GM18499 (cell line): Measurements from ENCODE around the gene TGFBR1.

Experiments
- ATAC-seq: cut with Tn5 transposase; IDR thresholded peaks from one replicate; pipeline ENCODE4 v1.9.1; 2021; ENCODE audit warnings: moderate number of reproducible peaks; ENCODE audit not compliant: insufficient read depth, unreplicated experiment

Gene TGFBR1

DNA sequence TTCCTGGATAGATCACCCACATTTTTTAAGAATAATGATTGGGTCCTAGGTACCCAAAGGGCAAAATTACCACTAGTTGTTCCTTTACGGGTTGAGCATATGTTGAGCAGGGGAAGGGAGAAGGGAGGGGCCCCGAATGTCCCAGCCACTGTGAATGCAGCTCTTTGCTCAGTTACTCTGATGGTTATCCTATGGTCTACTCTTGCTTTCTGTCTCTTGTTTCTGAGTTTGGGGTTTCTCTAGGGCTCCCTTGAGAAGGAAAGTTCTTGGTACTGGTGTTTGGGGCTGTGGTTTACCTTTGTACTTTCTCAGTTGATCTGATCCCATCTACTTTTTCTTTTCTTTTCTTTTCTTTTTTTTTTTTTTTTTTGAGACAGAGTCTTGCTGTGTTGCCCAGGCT lies 61.2 kb downstream of the TGFBR1 start:
- no peak for ATAC-seq

- no peak for ATAC-seq
Measured at GRCh38 chr9:99167119-99167518, 62.2 kb downstream of the TGFBR1 start.

DNA sequence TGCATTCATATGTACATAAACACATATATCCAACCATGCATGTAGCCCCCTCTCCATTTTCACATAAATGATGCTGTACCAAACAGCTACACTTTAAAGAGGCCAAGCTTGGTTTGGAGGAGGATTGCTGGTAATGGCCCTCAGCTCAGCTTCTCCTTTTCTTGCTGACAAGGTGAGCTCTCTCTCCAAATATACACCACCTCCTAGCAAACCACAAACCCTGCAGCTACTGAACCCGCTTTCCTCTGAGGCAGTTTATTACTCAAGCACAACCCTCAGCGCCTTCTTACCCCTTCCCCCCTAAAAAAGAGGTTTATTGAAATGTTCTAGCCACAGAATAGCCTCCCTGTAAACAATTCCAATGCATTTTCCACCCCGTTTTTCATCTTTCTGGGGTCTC lies 62.8 kb downstream of the TGFBR1 start:
- ATAC-seq = no peak

DNA sequence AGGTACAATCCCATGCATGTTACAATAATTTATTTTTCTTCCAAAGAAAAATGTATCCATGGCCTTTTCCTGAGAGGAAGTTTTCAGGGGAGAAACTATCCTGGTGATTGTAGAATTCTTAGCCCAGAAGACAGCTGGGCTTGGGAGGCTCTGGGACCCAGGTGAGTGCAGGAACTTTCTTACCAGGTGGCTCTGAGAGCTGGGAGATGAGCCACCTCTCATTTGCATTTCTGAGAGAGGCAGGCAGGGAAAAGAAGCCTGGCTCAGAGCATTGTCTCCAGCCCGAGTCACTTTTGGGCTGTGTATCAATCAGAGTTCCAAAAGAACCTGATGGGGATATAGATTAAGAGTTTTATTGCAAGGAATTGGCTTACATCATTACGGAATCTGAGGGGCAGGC lies 64.2 kb downstream of the TGFBR1 start:
- ATAC-seq = no peak

- no peak for ATAC-seq
Measured at GRCh38 chr9:99169982-99170761, 65.3 kb downstream of the TGFBR1 start.

GRCh38 chr9:99171225-99172123 lies 66.6 kb downstream of the TGFBR1 start:
- no peak for ATAC-seq

DNA sequence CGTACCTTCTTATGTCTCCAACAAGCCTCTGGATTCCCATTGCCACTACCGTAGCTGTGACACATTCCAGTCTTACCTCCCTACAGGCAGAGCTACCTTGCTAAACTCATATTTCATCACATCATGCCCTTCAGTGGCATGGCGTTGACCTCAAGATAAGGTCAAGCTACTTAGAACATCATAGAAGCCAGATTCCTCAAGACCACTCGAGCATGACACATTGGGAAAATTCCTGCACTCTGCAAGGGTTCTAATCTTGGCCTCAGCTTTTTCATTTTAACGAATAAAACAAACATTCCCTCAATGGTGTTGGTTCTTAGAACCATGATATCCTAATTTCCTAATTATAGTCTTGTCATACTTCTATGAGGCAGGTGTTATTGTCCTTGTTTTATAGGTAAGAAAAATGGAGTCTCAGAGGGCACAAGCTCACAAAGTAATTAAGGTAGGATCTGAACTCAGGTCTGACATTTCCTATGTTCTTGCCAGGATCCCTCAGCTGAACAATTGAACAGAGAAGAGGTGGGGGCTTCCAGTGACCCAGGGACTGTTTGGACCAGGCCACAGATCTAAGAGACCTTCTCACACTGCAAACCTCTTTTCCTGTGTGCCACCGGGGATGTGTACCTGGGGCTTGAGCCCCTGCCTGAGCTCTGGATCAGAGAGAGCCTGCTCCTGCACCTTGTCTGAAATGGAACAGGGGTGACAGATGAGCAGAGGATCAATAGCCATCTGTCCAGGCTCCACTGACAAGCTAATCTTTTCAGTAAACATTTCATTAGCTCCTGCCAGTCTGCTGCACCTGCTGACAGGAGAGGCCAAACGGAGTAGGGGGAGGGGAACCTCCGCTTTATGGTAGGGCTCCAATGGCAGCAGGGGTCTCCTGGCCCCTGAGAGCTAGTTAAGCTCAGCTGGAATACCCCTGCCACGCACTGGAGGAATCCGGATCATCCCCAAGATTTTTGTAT lies 67.5 kb downstream of the TGFBR1 start:
- ATAC-seq = no peak

DNA sequence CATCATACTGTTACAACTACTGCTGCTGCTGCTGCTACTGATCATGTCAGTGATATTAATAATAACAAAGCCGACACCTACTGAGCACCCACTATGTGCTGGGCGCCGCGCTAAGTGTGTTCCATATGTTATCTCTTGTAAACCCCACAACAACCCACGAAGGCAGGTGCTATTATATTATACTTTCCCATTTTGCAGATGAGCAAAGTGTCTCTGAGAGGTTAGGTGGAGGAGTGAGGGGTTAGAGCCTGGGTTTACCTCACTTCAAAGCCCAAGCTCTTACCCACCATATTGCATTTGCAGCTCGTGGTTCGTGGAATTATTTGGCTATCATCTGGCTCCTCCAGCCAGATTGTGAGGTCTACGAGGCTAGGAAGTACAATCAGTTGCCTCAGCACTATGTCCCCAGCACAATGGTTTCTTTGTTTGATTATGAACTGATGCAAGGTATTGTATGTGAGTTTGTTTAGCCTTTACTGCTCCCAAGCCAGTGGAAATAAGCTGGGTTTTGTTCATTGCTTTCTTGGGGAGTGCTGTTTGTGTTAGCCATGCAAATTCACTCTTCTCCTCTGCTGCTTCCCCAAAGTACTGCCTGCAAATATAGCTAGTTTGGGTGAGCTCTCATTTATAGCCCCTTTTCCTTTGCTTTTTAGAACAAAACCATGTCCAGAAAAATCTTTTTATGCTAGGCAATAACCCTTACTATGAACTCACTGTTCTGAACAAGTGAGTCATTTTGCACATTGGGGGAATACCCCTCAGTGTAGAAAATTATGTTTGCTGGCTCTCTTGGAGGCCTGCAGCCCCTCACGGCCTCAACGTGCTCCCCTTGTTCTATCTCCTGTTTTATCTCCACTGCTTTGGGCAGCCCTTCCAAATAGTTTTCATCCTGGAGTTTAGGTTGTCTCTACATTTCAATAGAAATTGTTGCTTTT lies 68.9 kb downstream of the TGFBR1 start:
- no peak for ATAC-seq

- ATAC-seq = no peak
Measured at GRCh38 chr9:99176527-99177013, 71.7 kb downstream of the TGFBR1 start.

GRCh38 chr9:99177576-99178366 lies 72.9 kb downstream of the TGFBR1 start:
- no peak for ATAC-seq

DNA sequence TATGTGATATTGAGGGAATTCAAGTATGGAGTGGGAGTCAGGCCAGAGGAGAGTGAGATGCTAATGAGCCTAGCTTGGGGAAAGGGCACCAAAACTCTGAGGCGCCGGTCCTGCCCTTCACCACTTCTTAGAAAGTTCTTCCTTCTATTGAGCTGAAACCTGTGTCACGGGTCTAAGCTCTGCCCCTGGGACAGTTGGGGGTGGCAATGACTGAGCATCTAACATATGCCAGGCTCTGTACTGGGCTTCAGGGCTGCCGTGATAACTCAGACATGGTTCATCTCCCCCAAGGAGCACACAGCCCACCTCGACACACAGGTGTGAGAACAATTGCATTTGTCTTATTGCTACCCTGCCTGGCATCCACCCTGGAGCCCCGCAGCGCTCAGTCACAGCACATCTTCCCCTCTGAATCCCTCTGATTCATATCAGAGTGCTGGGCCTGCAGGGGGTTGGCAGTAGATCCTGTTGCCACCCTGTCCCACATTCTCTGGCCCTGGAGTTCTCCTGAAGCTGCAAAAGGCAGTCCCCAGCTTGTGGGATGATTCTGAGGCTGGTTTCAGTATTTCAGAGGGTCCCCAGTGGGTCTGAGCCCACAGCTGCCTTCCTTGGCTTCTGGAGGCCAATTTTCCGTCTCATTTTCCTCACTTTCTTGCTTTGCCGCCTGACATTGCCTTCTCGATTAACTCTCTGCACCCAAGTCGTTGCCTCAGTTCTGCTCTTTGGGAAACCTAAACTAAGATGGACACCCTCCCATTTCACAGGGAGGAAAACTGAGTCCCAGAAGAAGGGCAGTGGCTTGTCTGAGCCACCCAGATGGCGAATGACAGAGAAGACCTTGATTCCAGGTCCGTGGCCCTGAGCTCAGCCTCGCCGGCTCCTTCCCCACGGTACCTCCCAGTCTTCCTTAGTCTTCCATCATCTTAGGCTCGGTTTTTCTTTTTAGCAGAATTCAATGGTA lies 74.3 kb downstream of the TGFBR1 start:
- ATAC-seq = no peak

DNA sequence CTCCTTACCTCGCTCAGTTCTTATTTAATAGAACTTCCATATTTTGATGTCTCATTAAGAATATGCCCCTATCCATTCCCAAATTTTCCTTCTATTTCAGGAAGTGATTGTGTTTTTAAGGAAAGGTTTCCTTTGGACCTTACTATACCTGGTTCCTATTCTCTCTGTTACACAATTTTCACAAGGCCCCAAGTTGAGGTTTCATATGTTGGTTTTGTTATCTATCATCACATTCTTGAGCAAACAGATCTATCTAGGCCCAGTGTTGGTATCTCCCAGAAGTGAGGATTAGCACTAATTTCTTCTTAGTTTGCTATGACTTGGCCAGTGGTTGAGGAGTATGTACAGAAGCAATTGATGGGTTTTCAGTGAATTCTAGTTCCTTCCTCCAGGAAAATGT lies 75.3 kb downstream of the TGFBR1 start:
- no peak for ATAC-seq

GRCh38 chr9:99180662-99181061 lies 75.7 kb downstream of the TGFBR1 start:
- no peak for ATAC-seq

GRCh38 chr9:99181206-99181605 lies 76.3 kb downstream of the TGFBR1 start:
- ATAC-seq = no peak

DNA sequence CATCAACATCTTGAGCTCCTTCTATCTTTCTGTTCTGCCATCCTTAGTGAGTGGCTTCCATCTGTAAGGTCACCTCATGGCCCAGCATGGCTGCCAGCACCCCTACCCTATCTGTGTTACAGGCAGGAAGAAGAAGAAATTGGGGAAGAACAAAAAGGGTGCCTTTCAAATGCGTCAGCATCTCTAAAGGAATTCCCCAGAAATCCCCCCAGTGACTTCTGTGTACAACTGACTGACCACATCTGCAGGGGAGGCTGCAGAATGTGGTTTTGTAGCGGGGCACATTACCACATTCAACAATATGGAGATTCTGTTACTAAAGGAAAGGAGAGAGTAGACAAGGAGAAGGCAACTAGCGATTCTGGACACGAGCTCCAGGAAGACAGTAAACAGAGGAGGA lies 76.7 kb downstream of the TGFBR1 start:
- ATAC-seq = no peak

DNA sequence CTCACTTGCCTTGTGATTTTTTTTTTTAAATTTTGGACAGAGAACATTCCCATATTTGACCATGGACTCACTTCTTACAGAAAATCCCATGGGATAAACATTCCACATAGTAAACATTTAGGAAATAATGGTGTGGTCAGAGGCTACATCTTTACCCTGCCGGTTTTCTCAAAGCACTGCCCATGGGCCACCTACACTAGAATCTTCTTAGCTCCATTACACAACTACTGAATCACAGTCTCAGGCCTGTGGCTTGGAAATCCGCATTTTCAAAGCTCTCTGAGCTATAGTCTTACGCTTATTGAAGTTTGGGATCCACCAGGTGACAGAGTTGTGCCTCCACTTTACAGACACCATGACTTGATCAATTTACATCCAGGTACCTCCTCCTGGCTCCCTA lies 77.4 kb downstream of the TGFBR1 start:
- no peak for ATAC-seq

DNA sequence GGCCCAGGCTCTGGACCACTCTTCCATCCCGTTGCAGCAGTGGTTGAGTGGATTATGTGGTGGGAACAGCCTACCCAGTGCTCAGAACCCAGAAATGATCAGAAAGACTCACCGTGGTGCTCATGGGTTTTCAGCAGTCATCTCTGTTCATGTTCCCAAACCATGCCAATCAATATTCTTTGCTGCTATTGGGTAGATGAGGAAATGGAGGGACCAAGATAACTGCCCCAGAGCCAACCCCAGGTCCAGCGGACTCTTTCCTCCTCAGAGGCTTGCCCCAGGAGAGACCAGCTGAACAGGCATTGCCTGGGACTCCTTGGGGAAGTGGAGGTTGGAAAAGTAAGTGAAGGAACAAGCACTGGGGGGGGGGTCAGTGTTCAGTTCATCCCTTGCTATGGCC lies 78.7 kb downstream of the TGFBR1 start:
- no peak for ATAC-seq
